ENCODE data around the gene PTPRG.

The PTPRG gene

DNA sequence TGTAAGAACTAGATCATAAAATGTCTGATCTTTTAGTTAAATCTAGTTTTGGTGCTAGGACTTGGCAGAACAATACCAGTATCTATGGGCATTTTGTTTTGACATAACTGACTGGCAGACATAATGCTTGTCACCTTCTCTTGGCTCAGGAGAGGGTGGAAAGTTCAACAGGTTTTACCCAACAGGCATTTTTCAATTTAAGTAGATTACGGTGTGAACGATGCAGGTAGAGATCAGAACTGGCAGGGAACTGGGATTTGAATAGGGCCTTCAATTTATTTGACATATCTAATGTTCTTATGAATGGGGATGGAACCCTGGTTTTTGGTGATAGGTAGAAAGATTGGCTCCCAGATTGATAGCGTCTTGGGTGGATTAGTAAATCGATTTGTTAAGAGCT is 460.9 kb downstream of the PTPRG start:
- no peaks in the 10 kb centered on the region for H3K36me3 ChIP-seq (replicated peaks)
- TF ChIP-seq, protein P1, sequence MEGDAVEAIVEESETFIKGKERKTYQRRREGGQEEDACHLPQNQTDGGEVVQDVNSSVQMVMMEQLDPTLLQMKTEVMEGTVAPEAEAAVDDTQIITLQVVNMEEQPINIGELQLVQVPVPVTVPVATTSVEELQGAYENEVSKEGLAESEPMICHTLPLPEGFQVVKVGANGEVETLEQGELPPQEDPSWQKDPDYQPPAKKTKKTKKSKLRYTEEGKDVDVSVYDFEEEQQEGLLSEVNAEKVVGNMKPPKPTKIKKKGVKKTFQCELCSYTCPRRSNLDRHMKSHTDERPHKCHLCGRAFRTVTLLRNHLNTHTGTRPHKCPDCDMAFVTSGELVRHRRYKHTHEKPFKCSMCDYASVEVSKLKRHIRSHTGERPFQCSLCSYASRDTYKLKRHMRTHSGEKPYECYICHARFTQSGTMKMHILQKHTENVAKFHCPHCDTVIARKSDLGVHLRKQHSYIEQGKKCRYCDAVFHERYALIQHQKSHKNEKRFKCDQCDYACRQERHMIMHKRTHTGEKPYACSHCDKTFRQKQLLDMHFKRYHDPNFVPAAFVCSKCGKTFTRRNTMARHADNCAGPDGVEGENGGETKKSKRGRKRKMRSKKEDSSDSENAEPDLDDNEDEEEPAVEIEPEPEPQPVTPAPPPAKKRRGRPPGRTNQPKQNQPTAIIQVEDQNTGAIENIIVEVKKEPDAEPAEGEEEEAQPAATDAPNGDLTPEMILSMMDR (IDR thresholded peaks at IDR 0.05; ENCODE audit: low read depth, low read length, missing control alignments) = no peak
- in situ Hi-C loops (cut with HindIII; ENCODE audit: low pct_ligation_motif_present, low sequenced_read_pairs) = no loop called here
- H3K27ac ChIP-seq = no peak overlapping the region
- H3K27me3 ChIP-seq (replicated peaks) = no peaks in the 10 kb centered on the region
- H3K4me3 ChIP-seq (ENCODE audit: low read depth, low read length) = no peak overlapping the region
- no peak for DNase-seq

DNA sequence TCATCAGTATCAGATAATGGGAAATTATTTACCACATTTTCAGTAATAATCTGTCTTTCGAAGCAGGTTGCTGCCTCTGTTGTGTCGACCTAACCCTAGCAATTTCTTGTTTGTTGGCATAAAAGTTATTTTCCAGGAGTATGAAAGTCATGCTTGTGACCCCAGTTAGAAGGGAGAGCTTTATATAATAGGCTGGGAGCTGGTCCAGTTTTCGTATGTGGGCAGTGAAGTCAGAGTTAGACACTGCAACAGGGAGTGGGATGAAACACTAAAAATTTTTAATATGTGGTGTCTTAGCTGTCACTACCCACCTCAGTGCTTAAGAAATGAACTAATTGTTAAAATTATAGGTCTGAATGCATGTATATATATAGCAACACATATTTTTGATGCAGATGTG is 463.5 kb downstream of the PTPRG start:
- no peak overlapping the region for H3K4me3 ChIP-seq (ENCODE audit: low read depth, low read length)
- TF ChIP-seq, protein P1 (IDR thresholded peaks at IDR 0.05; ENCODE audit: low read depth, low read length, missing control alignments) = no peak
- no peak overlapping the region for H3K27ac ChIP-seq
- DNase-seq = no peak
- in situ Hi-C loops (cut with HindIII; ENCODE audit: low pct_ligation_motif_present, low sequenced_read_pairs) = no loop called here
- H3K36me3 ChIP-seq (replicated peaks) = no peaks in the 10 kb centered on the region
- H3K27me3 ChIP-seq (replicated peaks) = no peaks in the 10 kb centered on the region

- no peak for DNase-seq
- Histone ChIP-seq H3K27me3 (replicated peaks) (no peaks in the 10 kb centered on the region), H3K36me3 (replicated peaks) (no peaks in the 10 kb centered on the region), H3K27ac (no peak overlapping the region), H3K4me3 (ENCODE audit: low read depth, low read length) (no peak overlapping the region)
- TF ChIP-seq, protein P1 (IDR thresholded peaks at IDR 0.05; ENCODE audit: low read depth, low read length, missing control alignments) = no peak
- in situ Hi-C loops (cut with HindIII; ENCODE audit: low pct_ligation_motif_present, low sequenced_read_pairs) = no loop called here
Measured at GRCh38 chr3:62025913-62026312, 464.5 kb downstream of the PTPRG start.

- no peaks in the 10 kb centered on the region for H3K27me3 ChIP-seq (replicated peaks)
- H3K36me3 ChIP-seq (replicated peaks) = no peaks in the 10 kb centered on the region
- TF ChIP-seq, protein P1 (IDR thresholded peaks at IDR 0.05; ENCODE audit: low read depth, low read length, missing control alignments) = no peak
- in situ Hi-C loops (cut with HindIII; ENCODE audit: low pct_ligation_motif_present, low sequenced_read_pairs) = no loop called here
- H3K27ac ChIP-seq = no peak overlapping the region
- no peak overlapping the region for H3K4me3 ChIP-seq (ENCODE audit: low read depth, low read length)
- no peak for DNase-seq
Measured at GRCh38 chr3:62027241-62027640, 465.9 kb downstream of the PTPRG start.

DNA sequence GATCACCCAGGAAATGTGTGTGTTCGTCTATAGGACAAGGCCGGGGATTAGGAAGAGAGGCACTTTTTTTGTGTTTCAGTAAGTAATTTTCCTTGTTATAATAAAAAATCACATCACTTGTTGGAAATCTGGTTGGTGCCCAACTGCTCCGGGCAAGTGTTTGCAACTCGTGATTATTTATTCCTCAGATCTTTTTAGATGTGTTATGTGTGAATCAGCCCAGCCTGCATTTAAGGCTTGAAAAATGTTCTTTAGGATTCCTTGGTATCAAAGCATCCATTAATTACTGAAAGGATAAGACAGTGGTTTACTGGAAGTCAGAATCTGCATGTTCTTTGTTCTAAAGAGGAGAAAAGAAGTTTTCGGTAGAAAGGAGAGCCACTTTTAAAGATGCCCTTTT is 466.4 kb downstream of the PTPRG start:
- no peak overlapping the region for H3K27ac ChIP-seq
- H3K36me3 ChIP-seq (replicated peaks) = no peaks in the 10 kb centered on the region
- H3K27me3 ChIP-seq (replicated peaks) = no peaks in the 10 kb centered on the region
- in situ Hi-C loops (cut with HindIII; ENCODE audit: low pct_ligation_motif_present, low sequenced_read_pairs) = no loop called here
- TF ChIP-seq, protein P1 (IDR thresholded peaks at IDR 0.05; ENCODE audit: low read depth, low read length, missing control alignments) = no peak
- H3K4me3 ChIP-seq (ENCODE audit: low read depth, low read length) = no peak overlapping the region
- no peak for DNase-seq

GRCh38 chr3:62028236-62028635 is 466.9 kb downstream of the PTPRG start:
- in situ Hi-C loops (cut with HindIII; ENCODE audit: low pct_ligation_motif_present, low sequenced_read_pairs) = no loop called here
- DNase-seq = no peak
- TF ChIP-seq, protein P1 (IDR thresholded peaks at IDR 0.05; ENCODE audit: low read depth, low read length, missing control alignments) = no peak
- Histone ChIP-seq H3K27me3 (replicated peaks) (no peaks in the 10 kb centered on the region), H3K4me3 (ENCODE audit: low read depth, low read length) (no peak overlapping the region), H3K27ac (no peak overlapping the region), H3K36me3 (replicated peaks) (no peaks in the 10 kb centered on the region)

All from brain microvascular endothelial cell (primary cell).